ENCODE data around the gene ZFHX3. TPM values are rescaled to one million over a fixed set of nuclear protein-coding genes. Genes with fewer than 3 reads are reported as not detected.

The ZFHX3 gene
- total RNA-seq, 4 donors from 2014 or later, result 9.1 to 34.0 (median 12.0) TPM

GRCh38 chr16:72947379-72948237, 100.3 kb downstream of the ZFHX3 start:
- DNase-seq, result no peak
- Histone ChIP-seq H3K27me3 (no peaks in the 10 kb centered on the region), H3K9me3 (no peaks in the 10 kb centered on the region), H3K36me3 (no peaks in the 10 kb centered on the region), H3K4me3 (no peak overlapping the region), H3K4me1 (peaks cover 0 to 8% of the 10 kb centered on the region in 2 donors), H3K27ac (peak overlapping the region; percentile 7 to 43)
- no peak for TF ChIP-seq POLR2A (IDR thresholded peaks at IDR 0.05)
- TF ChIP-seq CTCF (IDR thresholded peaks at IDR 0.05), result no peak
- intact Hi-C loops (cut with DNase I; ENCODE audit: low total_unique reads), result no loop called here

- peak overlapping the region; percentile 13 to 43 for H3K27ac ChIP-seq
- H3K9me3 ChIP-seq, result no peaks in the 10 kb centered on the region
- peak in 1 of 2 donors; percentile 42 for DNase-seq
Measured at GRCh38 chr16:72946474-72947194, 101.3 kb downstream of the ZFHX3 start.

GRCh38 chr16:72946063-72946462, 101.9 kb downstream of the ZFHX3 start:
- no peak for TF ChIP-seq CTCF (IDR thresholded peaks at IDR 0.05)
- TF ChIP-seq POLR2A (IDR thresholded peaks at IDR 0.05), result no peak
- Histone ChIP-seq H3K9me3 (no peaks in the 10 kb centered on the region), H3K4me3 (no peak overlapping the region), H3K36me3 (no peaks in the 10 kb centered on the region), H3K27me3 (no peaks in the 10 kb centered on the region), H3K4me1 (peaks cover 0 to 8% of the 10 kb centered on the region in 2 donors), H3K27ac (no peak overlapping the region)
- intact Hi-C loops (cut with DNase I; ENCODE audit: low total_unique reads), result no loop called here
- DNase-seq, result no peak

More at GRCh38 chr16:72946474-72947194, 101.3 kb downstream of the ZFHX3 start:
- H3K27me3 ChIP-seq, result no peaks in the 10 kb centered on the region
- H3K36me3 ChIP-seq, result no peaks in the 10 kb centered on the region
- H3K4me3 ChIP-seq, result no peak overlapping the region
- TF ChIP-seq CTCF (IDR thresholded peaks at IDR 0.05) (no peak), POLR2A (IDR thresholded peaks at IDR 0.05) (no peak)
- H3K4me1 ChIP-seq, result peaks cover 0 to 8% of the 10 kb centered on the region in 2 donors
- intact Hi-C loops (cut with DNase I; ENCODE audit: low total_unique reads), result no loop called here

- intact Hi-C loops (cut with DNase I; ENCODE audit: low total_unique reads), result no loop called here
- no peak for TF ChIP-seq POLR2A (IDR thresholded peaks at IDR 0.05)
- H3K4me1 ChIP-seq, result peaks cover 0 to 8% of the 10 kb centered on the region in 2 donors
- H3K27me3 ChIP-seq, result no peaks in the 10 kb centered on the region
- H3K27ac ChIP-seq, result no peak overlapping the region
- H3K9me3 ChIP-seq, result no peaks in the 10 kb centered on the region
- H3K4me3 ChIP-seq, result no peak overlapping the region
- no peaks in the 10 kb centered on the region for H3K36me3 ChIP-seq
- no peak for DNase-seq
Measured at GRCh38 chr16:72945611-72946010, 102.3 kb downstream of the ZFHX3 start.

GRCh38 chr16:72944757-72945485, 103.0 kb downstream of the ZFHX3 start:
- no peaks in the 10 kb centered on the region for H3K9me3 ChIP-seq
- no peaks in the 10 kb centered on the region for H3K36me3 ChIP-seq
- no peaks in the 10 kb centered on the region for H3K27me3 ChIP-seq
- intact Hi-C loops (cut with DNase I; ENCODE audit: low total_unique reads), result no loop called here
- no peak overlapping the region for H3K4me3 ChIP-seq
- no peak for DNase-seq
- no peak for TF ChIP-seq CTCF (IDR thresholded peaks at IDR 0.05)
- TF ChIP-seq POLR2A (IDR thresholded peaks at IDR 0.05), result no peak
- H3K27ac ChIP-seq, result no peak overlapping the region
- H3K4me1 ChIP-seq, result peaks cover 0 to 8% of the 10 kb centered on the region in 2 donors

All from uterus (tissue), 4 donors.